GM13977 (cell line): ENCODE results near the gene ESRRB.

ENCODE experiments used
- DNase-seq: peaks from one replicate; pipeline ENCODE4 v3.0.0; 2012; ENCODE audit warnings: low spot score
- CTCF ChIP-seq: IDR thresholded peaks from 2 replicates; pipeline ENCODE4 v1.5.1; 2012; ENCODE audit warnings: mild to moderate bottlenecking, control low read depth; ENCODE audit not compliant: insufficient read depth; ENCODE audit errors: extremely low read depth, missing control alignments
- in situ Hi-C: fragments of 300-500 bp; cut with MboI; formaldehyde crosslinking; loops from one replicate; pipeline ENCODE4 v1.12.0; 2022; ENCODE audit warnings: low sequenced_read_pairs, low pct_unique_long_range_greater_than_20kb, mixed read lengths, inconsistent platforms; ENCODE audit not compliant: unreplicated experiment

Gene ESRRB

GRCh38 chr14:76382495-76382832 lies 6.5 kb downstream of the ESRRB start:
- no peak for TF ChIP-seq CTCF
- DNase-seq = no peak
- in situ Hi-C loops = loop anchor here (25.0 kb wide), 1 partner anchor 670 kb away; no protein-coding TSS in a partner anchor

GRCh38 chr14:76385435-76385834 lies 9.5 kb downstream of the ESRRB start:
- in situ Hi-C loops = loop anchor here (25.0 kb wide), 1 partner anchor 673 kb away; no protein-coding TSS in a partner anchor
- no peak for DNase-seq

GRCh38 chr14:76386944-76387782 lies 11.2 kb downstream of the ESRRB start:
- DNase-seq = peak; percentile 87
- TF ChIP-seq CTCF = peak; percentile 98
- in situ Hi-C loops = loop anchor here (25.0 kb wide), 1 partner anchor 675 kb away; no protein-coding TSS in a partner anchor

More at GRCh38 chr14:76385435-76385834, 9.5 kb downstream of the ESRRB start:
- TF ChIP-seq CTCF = no peak

GRCh38 chr14:76389841-76390240 lies 13.9 kb downstream of the ESRRB start:
- no peak for DNase-seq
- TF ChIP-seq CTCF = no peak
- in situ Hi-C loops = loop anchor here (25.0 kb wide), 1 partner anchor 678 kb away; no protein-coding TSS in a partner anchor

- no peak for TF ChIP-seq CTCF
- in situ Hi-C loops = loop anchor here (25.0 kb wide), 1 partner anchor 678 kb away; no protein-coding TSS in a partner anchor
- no peak for DNase-seq
These were observed 14.7 kb downstream of the ESRRB start for GRCh38 chr14:76390621-76391020.

GRCh38 chr14:76391981-76392690 lies 16.2 kb downstream of the ESRRB start:
- in situ Hi-C loops = loop anchor here (25.0 kb wide), 1 partner anchor 680 kb away; no protein-coding TSS in a partner anchor
- no peak for DNase-seq
- TF ChIP-seq CTCF = no peak
